ENCODE measurements around the gene RGS10. TPM values are rescaled to one million over a fixed set of nuclear protein-coding genes. Genes with fewer than 3 reads are reported as not detected.

RGS10 gene, protein sequence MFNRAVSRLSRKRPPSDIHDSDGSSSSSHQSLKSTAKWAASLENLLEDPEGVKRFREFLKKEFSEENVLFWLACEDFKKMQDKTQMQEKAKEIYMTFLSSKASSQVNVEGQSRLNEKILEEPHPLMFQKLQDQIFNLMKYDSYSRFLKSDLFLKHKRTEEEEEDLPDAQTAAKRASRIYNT
- 56.5 and 64.3 TPM in 2 replicates for total RNA-seq

DNA sequence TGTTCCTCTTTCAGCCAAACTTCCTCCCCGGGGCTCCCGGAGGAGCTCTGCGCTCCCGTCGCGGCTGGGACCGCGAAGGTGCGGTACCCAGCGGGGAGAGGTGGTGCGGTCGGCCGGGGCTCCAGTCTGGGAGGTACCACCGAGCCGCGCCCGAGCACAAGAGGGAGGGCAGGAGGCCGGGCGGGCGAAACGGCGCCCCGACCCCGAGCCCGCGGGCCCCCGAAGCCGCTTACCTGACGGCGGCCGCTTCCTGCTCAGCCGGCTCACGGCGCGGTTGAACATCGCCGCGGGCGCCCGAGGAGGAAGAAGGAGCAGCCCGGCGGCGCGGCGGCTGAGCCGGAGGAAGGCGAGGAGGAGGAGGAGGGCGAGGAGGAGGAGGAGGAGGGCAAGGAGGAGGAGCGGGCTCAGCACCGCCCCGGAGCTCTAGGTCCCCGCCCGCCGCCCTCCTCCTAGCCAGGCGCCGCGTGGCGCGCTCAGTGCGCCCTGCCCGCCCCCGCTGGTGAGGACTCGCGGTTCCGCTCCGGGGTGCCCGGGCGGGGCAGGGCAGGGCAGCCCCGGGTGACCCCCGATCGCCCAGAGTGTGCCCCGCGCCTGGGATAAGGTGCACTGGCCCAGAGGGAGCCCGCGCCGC, at the start of gene RGS10:
RGS10 (minus strand) TSS at position 363 of the 631 bp plus-strand sequence; CDS start at position 282, 81 bp downstream.

Other genes with a start within 250 kb of the RGS10 start
- 39.3 and 44.4 TPM in 2 replicates for gene TIAL1, start 54.2 kb upstream of the RGS10 start, total RNA-seq
- 14.3 and 18.2 TPM in 2 replicates for gene BAG3, start 108.7 kb upstream of the RGS10 start, total RNA-seq
- gene INPP5F, start 183.3 kb upstream of the RGS10 start, total RNA-seq: 9.6 and 13.5 TPM in 2 replicates